Osteoblast (primary cell): ENCODE results near the gene MBOAT2. TPM values are rescaled to one million over a fixed set of nuclear protein-coding genes. Genes with fewer than 3 reads are reported as not detected.

Source experiments
- DNase-seq: peaks from one replicate; pipeline ENCODE4 v3.0.0; 2011; ENCODE audit warnings: low spot score, mixed read lengths; ENCODE audit not compliant: insufficient read length; ENCODE audit errors: missing footprints
- H2AFZ ChIP-seq: 2 replicates; pipeline ENCODE4 v1.6.0; 2011; ENCODE audit warnings: mild to moderate bottlenecking, low read length
- H3K27ac ChIP-seq: 2 replicates; pipeline ENCODE4 v1.5.1; 2011; ENCODE audit warnings: mild to moderate bottlenecking, low read depth, low read length, moderate library complexity
- H3K27me3 ChIP-seq: 2 replicates; pipeline ENCODE4 v1.6.0; 2012; ENCODE audit warnings: mild to moderate bottlenecking, control low read depth, inconsistent platforms, low read length, moderate library complexity; ENCODE audit not compliant: insufficient read depth
- H3K36me3 ChIP-seq: 2 replicates; pipeline ENCODE4 v1.5.1; 2011; ENCODE audit warnings: mild to moderate bottlenecking, low read length, control low read depth, moderate library complexity; ENCODE audit not compliant: insufficient read depth
- H3K4me1 ChIP-seq: 2 replicates; pipeline ENCODE4 v1.5.1; 2011; ENCODE audit warnings: mild to moderate bottlenecking, low read length, control low read depth, moderate library complexity; ENCODE audit not compliant: insufficient read depth
- H3K4me2 ChIP-seq: 2 replicates; pipeline ENCODE4 v1.6.0; 2011; ENCODE audit warnings: mild to moderate bottlenecking, low read length; ENCODE audit not compliant: insufficient read depth
- H3K4me3 ChIP-seq: fragments of 200-600 bp; sonication (generic); 3 replicates; pipeline ENCODE4 v1.5.1; 2012; ENCODE audit warnings: mild to moderate bottlenecking, low read length, inconsistent platforms; ENCODE audit not compliant: insufficient read depth
- H3K79me2 ChIP-seq: 2 replicates; pipeline ENCODE4 v1.6.0; 2012; ENCODE audit warnings: mild to moderate bottlenecking, low read length, control low read depth, inconsistent platforms; ENCODE audit not compliant: insufficient read depth
- H3K9me3 ChIP-seq: 2 replicates; pipeline ENCODE4 v1.5.1; 2011; ENCODE audit warnings: low read depth, low read length, control low read depth
- H4K20me1 ChIP-seq: 2 replicates; pipeline ENCODE4 v1.6.0; 2012; ENCODE audit warnings: mild to moderate bottlenecking, low read length, control low read depth; ENCODE audit not compliant: insufficient read depth
- CTCF ChIP-seq: IDR thresholded peaks from 2 replicates; pipeline ENCODE4 v1.5.1; 2011; ENCODE audit warnings: mild to moderate bottlenecking, low read depth, low read length, moderate library complexity; ENCODE audit errors: extremely low read depth
- total RNA-seq: library from RNA; depleted of rRNA; stranded (reverse); fragments of >200 nt; gene quantifications from 2 replicates; pipeline ENCODE4 v1.2.3, GENCODE V29; 2012

The MBOAT2 gene
- total RNA-seq, 1 donor = 54.3 TPM

- Histone ChIP-seq H3K4me1 (peaks cover 13% of the 10 kb centered on the region), H3K27ac (no peak overlapping the region), H3K4me2 (no peak overlapping the region), H3K36me3 (no peaks in the 10 kb centered on the region), H3K79me2 (peaks cover 83% of the 10 kb centered on the region), H2AFZ (no peak overlapping the region), H3K27me3 (no peaks in the 10 kb centered on the region), H4K20me1 (peaks cover 57% of the 10 kb centered on the region), H3K4me3 (no peak overlapping the region), H3K9me3 (no peaks in the 10 kb centered on the region)
- TF ChIP-seq CTCF = no peak
- DNase-seq = no peak
These were observed 169.6 kb downstream of the MBOAT2 start for GRCh38 chr2:8833853-8834252.

GRCh38 chr2:8831516-8831915 lies 172.0 kb downstream of the MBOAT2 start:
- Histone ChIP-seq H3K4me1 (peaks cover 12% of the 10 kb centered on the region), H3K9me3 (no peaks in the 10 kb centered on the region), H3K4me2 (no peak overlapping the region), H3K4me3 (no peak overlapping the region), H2AFZ (no peak overlapping the region), H3K27me3 (no peaks in the 10 kb centered on the region), H3K27ac (no peak overlapping the region), H4K20me1 (peaks cover 58% of the 10 kb centered on the region), H3K36me3 (no peaks in the 10 kb centered on the region), H3K79me2 (peaks cover 90% of the 10 kb centered on the region)
- no peak for TF ChIP-seq CTCF
- DNase-seq = no peak

GRCh38 chr2:8827729-8828128 lies 175.8 kb downstream of the MBOAT2 start:
- Histone ChIP-seq H4K20me1 (peaks cover 27% of the 10 kb centered on the region), H3K36me3 (peaks cover 16% of the 10 kb centered on the region), H3K27ac (no peak overlapping the region), H2AFZ (no peak overlapping the region), H3K27me3 (no peaks in the 10 kb centered on the region), H3K4me3 (no peak overlapping the region), H3K4me1 (no peaks in the 10 kb centered on the region), H3K9me3 (no peaks in the 10 kb centered on the region), H3K79me2 (peaks cover 58% of the 10 kb centered on the region), H3K4me2 (no peak overlapping the region)
- no peak for DNase-seq
- no peak for TF ChIP-seq CTCF

- no peak for TF ChIP-seq CTCF
- Histone ChIP-seq H3K9me3 (no peaks in the 10 kb centered on the region), H4K20me1 (no peaks in the 10 kb centered on the region), H3K27ac (no peak overlapping the region), H3K27me3 (no peaks in the 10 kb centered on the region), H2AFZ (no peak overlapping the region), H3K36me3 (peaks cover 28% of the 10 kb centered on the region), H3K4me2 (no peak overlapping the region), H3K79me2 (peaks cover 14% of the 10 kb centered on the region), H3K4me3 (no peak overlapping the region), H3K4me1 (peaks cover 13% of the 10 kb centered on the region)
- DNase-seq = no peak
These were observed 181.3 kb downstream of the MBOAT2 start for GRCh38 chr2:8822218-8822617.
